ENCODE results near the gene CD276.

Gene CD276

GRCh38 chr15:73758461-73758860 lies 74.3 kb downstream of the CD276 start:
- no peak for TF ChIP-seq CTCF (IDR thresholded peaks at IDR 0.05)
- Histone ChIP-seq H3K79me2 (no peaks in the 10 kb centered on the region), H3K9ac (no peak overlapping the region), H3K4me3 (ENCODE audit: low read depth, low read length) (no peak overlapping the region), H3K9me3 (ENCODE audit: control insufficient read depth, low read length) (no peaks in the 10 kb centered on the region), H3K27me3 (ENCODE audit: control insufficient read depth, insufficient read depth, low read length) (no peaks in the 10 kb centered on the region), H3K27ac (no peak overlapping the region), H2AFZ (no peak overlapping the region), H3K4me1 (no peaks in the 10 kb centered on the region), H3K4me2 (ENCODE audit: low read length) (no peak overlapping the region), H3K36me3 (ENCODE audit: control insufficient read depth, insufficient read depth, low read length) (no peaks in the 10 kb centered on the region)

- Histone ChIP-seq H3K79me2 (no peaks in the 10 kb centered on the region), H2AFZ (no peak overlapping the region), H3K4me3 (ENCODE audit: low read depth, low read length) (no peak overlapping the region), H3K9me3 (ENCODE audit: control insufficient read depth, low read length) (no peaks in the 10 kb centered on the region), H3K36me3 (ENCODE audit: control insufficient read depth, insufficient read depth, low read length) (no peaks in the 10 kb centered on the region), H3K4me1 (no peaks in the 10 kb centered on the region), H3K27ac (no peak overlapping the region), H3K27me3 (ENCODE audit: control insufficient read depth, insufficient read depth, low read length) (no peaks in the 10 kb centered on the region), H3K4me2 (ENCODE audit: low read length) (no peak overlapping the region), H3K9ac (no peak overlapping the region)
- no peak for TF ChIP-seq CTCF (IDR thresholded peaks at IDR 0.05)
Observed at GRCh38 chr15:73760330-73761329, 76.4 kb downstream of the CD276 start.

GRCh38 chr15:73763931-73764330 lies 79.7 kb downstream of the CD276 start:
- Histone ChIP-seq H3K9ac (no peak overlapping the region), H3K36me3 (ENCODE audit: control insufficient read depth, insufficient read depth, low read length) (no peaks in the 10 kb centered on the region), H3K27ac (no peak overlapping the region), H3K9me3 (ENCODE audit: control insufficient read depth, low read length) (no peaks in the 10 kb centered on the region), H3K79me2 (no peaks in the 10 kb centered on the region), H3K4me1 (no peaks in the 10 kb centered on the region), H2AFZ (no peak overlapping the region), H3K4me2 (ENCODE audit: low read length) (no peak overlapping the region), H3K27me3 (ENCODE audit: control insufficient read depth, insufficient read depth, low read length) (no peaks in the 10 kb centered on the region), H3K4me3 (ENCODE audit: low read depth, low read length) (no peak overlapping the region)
- TF ChIP-seq CTCF (IDR thresholded peaks at IDR 0.05), result no peak

All from parathyroid adenoma (tissue), 2 donors.